Measurements from ENCODE around the gene BHLHE40. TPM values are rescaled to one million over a fixed set of nuclear protein-coding genes. Genes with fewer than 3 reads are reported as not detected.

Gene BHLHE40
- total and polyA plus RNA-seq, 2 of the 13 experiments (the other 11 are each of a cell fraction or from before 2014, with no cell fraction given), result 1.8 to 51.0 TPM

- TF ChIP-seq MEIS1 (CRISPR knock-in tag; IDR thresholded peaks at IDR 0.05; ENCODE audit: borderline replicate concordance), result peak; percentile 97; the same call in 1 of the 2 replicates
- TF ChIP-seq CHD4 (IDR thresholded peaks at IDR 0.05; ENCODE audit: borderline replicate concordance, low read length), result peak; percentile 91
- TF ChIP-seq, protein P1, sequence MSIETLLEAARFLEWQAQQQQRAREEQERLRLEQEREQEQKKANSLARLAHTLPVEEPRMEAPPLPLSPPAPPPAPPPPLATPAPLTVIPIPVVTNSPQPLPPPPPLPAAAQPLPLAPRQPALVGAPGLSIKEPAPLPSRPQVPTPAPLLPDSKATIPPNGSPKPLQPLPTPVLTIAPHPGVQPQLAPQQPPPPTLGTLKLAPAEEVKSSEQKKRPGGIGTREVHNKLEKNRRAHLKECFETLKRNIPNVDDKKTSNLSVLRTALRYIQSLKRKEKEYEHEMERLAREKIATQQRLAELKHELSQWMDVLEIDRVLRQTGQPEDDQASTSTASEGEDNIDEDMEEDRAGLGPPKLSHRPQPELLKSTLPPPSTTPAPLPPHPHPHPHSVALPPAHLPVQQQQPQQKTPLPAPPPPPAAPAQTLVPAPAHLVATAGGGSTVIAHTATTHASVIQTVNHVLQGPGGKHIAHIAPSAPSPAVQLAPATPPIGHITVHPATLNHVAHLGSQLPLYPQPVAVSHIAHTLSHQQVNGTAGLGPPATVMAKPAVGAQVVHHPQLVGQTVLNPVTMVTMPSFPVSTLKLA (IDR thresholded peaks at IDR 0.05), result peak; percentile 83
- TF ChIP-seq MXI1 (IDR thresholded peaks at IDR 0.05; ENCODE audit: borderline replicate concordance, low read depth, low read length), result peak; percentile 91; the same call in 2 of the 3 replicates
- TF ChIP-seq ZNF558 (CRISPR knock-in tag; IDR thresholded peaks at IDR 0.05; ENCODE audit: borderline replicate concordance), result peak; percentile 89; the same call in 1 of the 2 replicates
- no peak for TF ChIP-seq CENPX (CRISPR knock-in tag; IDR thresholded peaks at IDR 0.05)
- TF ChIP-seq NR0B2 (CRISPR knock-in tag; IDR thresholded peaks at IDR 0.05), result peak; percentile 59; the same call in 1 of the 2 replicates
- TF ChIP-seq ATF7 (IDR thresholded peaks at IDR 0.05), result no peak
- TF ChIP-seq ATF7 (CRISPR knock-in tag; IDR thresholded peaks at IDR 0.05), result peak; percentile 96
- TF ChIP-seq, protein P2, sequence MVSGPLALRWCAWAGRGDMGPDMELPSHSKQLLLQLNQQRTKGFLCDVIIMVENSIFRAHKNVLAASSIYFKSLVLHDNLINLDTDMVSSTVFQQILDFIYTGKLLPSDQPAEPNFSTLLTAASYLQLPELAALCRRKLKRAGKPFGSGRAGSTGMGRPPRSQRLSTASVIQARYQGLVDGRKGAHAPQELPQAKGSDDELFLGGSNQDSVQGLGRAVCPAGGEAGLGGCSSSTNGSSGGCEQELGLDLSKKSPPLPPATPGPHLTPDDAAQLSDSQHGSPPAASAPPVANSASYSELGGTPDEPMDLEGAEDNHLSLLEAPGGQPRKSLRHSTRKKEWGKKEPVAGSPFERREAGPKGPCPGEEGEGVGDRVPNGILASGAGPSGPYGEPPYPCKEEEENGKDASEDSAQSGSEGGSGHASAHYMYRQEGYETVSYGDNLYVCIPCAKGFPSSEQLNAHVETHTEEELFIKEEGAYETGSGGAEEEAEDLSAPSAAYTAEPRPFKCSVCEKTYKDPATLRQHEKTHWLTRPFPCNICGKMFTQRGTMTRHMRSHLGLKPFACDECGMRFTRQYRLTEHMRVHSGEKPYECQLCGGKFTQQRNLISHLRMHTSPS (CRISPR knock-in tag; IDR thresholded peaks at IDR 0.05; ENCODE audit: low read depth), result peak; percentile 100
- no peak for TF ChIP-seq RBM22 (optimal IDR thresholded peaks at IDR 0.05; ENCODE audit: low read length)
- peak; percentile 63; the same call in 1 of the 2 replicates for TF ChIP-seq ZNF543 (CRISPR knock-in tag; IDR thresholded peaks at IDR 0.05)
- TF ChIP-seq KDM6A (CRISPR knock-in tag; IDR thresholded peaks at IDR 0.05; ENCODE audit: low read depth), result peak; percentile 70; the same call in 1 of the 2 replicates
- no peak for TF ChIP-seq REL (CRISPR knock-in tag; conservative IDR thresholded peaks at IDR 0.05)
- TF ChIP-seq, protein P3, sequence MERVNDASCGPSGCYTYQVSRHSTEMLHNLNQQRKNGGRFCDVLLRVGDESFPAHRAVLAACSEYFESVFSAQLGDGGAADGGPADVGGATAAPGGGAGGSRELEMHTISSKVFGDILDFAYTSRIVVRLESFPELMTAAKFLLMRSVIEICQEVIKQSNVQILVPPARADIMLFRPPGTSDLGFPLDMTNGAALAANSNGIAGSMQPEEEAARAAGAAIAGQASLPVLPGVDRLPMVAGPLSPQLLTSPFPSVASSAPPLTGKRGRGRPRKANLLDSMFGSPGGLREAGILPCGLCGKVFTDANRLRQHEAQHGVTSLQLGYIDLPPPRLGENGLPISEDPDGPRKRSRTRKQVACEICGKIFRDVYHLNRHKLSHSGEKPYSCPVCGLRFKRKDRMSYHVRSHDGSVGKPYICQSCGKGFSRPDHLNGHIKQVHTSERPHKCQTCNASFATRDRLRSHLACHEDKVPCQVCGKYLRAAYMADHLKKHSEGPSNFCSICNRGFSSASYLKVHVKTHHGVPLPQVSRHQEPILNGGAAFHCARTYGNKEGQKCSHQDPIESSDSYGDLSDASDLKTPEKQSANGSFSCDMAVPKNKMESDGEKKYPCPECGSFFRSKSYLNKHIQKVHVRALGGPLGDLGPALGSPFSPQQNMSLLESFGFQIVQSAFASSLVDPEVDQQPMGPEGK (CRISPR knock-in tag; IDR thresholded peaks at IDR 0.05), result peak; percentile 98
- TF ChIP-seq MLLT10 (CRISPR knock-in tag; IDR thresholded peaks at IDR 0.05), result no peak
- no peak for TF ChIP-seq MBD4 (IDR thresholded peaks at IDR 0.05; ENCODE audit: borderline replicate concordance, low read length)
- no peak for TF ChIP-seq ZNF737 (CRISPR knock-in tag; IDR thresholded peaks at IDR 0.05; ENCODE audit: borderline replicate concordance)
- peak; percentile 100 for TF ChIP-seq BCL6 (CRISPR knock-in tag; IDR thresholded peaks at IDR 0.05)
- TF ChIP-seq ZNF746 (CRISPR knock-in tag; IDR thresholded peaks at IDR 0.05), result peak; percentile 100
- TF ChIP-seq, protein P4, sequence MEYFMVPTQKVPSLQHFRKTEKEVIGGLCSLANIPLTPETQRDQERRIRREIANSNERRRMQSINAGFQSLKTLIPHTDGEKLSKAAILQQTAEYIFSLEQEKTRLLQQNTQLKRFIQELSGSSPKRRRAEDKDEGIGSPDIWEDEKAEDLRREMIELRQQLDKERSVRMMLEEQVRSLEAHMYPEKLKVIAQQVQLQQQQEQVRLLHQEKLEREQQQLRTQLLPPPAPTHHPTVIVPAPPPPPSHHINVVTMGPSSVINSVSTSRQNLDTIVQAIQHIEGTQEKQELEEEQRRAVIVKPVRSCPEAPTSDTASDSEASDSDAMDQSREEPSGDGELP (IDR thresholded peaks at IDR 0.05; ENCODE audit: borderline replicate concordance, low read depth), result peak; percentile 93; the same call in 1 of the 2 replicates
- no peak for TF ChIP-seq TSC22D2 (CRISPR knock-in tag; IDR thresholded peaks at IDR 0.05; ENCODE audit: borderline replicate concordance)
- 0 out of 2 replicates have a peak, but pooled peaks have one; percentile 41 for TF ChIP-seq ZSCAN30 (CRISPR knock-in tag; IDR thresholded peaks at IDR 0.05)
- no peak; the same call in none of the 2 replicates for TF ChIP-seq ZNF224 (CRISPR knock-in tag; IDR thresholded peaks at IDR 0.05)
Measured at GRCh38 chr3:4986782-4987537, 7.7 kb downstream of the BHLHE40 start (continued).
